GM18508 (cell line): ENCODE results near the gene PLIN5.
"Not testable (repeated sequence)": the region's sequence is repeated elsewhere in the genome, so short reads cannot be mapped to it uniquely, and the experiment has no call there.

Experiments used
- ATAC-seq: cut with Tn5 transposase; IDR thresholded peaks from one replicate; pipeline ENCODE4 v1.9.1; 2021; ENCODE audit warnings: moderate number of reproducible peaks; ENCODE audit not compliant: insufficient read depth, unreplicated experiment

Gene PLIN5

DNA sequence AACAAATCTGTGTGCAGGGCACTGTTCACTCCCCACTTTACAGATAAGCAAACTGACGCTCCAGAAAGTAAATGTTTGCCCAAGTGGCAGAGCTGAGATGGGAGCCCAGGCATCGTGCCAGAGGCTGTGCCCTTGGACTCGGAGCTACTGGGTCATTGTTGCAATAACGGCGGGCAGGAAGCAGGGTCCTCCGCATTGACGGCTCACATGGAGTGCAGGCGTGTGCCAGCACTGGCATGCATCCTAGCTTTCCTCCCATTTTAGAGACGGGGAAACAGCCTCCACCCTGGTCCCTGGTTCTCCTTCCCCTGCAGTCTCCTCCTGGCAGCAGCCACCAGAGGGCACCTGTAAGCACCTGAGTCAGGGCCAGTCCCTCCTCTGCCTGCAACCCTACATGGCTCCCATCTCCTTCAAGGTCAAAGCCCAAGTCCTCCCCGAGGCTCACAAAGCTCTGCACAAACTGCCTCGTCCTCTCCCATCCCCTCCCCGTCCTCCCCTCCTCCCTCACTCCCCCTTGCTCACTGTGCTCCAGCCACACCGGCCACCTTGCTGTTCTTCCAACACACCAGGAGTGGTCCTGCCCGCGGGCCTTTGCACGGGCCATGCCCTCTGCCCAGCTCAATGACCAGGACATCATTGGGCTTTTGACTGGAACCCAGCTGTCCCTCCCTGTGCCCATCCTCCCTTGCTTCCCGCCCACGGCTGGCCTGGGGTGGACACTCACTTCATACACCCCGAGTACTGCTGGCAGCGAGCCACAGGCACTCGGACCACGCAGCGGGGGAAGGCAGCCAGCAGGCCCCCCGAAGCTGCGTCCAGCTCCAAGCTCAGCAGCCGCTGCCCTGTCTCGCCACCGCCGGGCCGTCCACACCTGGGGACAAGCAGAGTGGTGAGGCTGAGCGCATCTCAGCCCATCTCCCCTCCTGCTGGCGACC, 12.5 kb upstream of the PLIN5 start:
- no peak for ATAC-seq

DNA sequence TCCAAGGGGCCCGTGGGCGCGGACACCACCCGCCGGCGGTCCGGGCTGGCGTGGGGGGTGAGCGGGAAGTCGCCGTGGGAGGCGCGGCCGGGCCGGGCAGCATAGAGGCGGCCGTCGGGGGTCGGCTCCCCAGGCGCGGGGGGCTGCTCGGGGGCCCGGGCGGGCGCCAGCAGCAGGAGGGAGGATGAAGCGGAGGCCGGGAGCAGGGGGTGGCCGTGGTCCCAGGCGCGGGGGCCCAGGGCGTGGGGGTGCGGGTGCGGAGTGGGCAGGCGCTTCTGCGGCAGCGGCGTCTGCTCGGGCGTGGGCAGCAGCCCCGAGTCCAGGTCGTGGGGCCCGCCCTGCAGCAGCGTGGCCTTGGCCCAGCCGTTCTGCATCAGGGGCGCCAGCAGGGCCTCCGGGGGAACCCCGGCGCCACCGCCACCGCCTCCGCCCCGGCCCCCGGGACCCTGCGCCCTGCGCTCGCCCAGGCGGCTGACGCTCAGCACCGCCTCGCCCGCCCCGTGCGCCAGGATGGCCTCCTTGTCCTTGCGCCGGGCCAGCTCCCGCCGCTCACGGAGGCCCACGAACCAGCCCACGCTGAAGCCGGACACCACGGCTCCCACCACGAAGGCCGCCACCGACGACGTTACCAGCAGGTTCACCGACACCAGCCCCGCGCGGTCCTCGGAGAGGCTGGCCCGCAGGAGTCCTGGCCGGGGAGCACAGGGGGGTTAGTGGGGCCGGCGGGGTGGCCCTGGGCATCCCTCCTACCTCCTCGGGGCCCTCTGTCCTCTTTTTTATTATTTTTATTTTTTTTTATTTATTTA, 9.0 kb upstream of the PLIN5 start:
- no peak for ATAC-seq

DNA sequence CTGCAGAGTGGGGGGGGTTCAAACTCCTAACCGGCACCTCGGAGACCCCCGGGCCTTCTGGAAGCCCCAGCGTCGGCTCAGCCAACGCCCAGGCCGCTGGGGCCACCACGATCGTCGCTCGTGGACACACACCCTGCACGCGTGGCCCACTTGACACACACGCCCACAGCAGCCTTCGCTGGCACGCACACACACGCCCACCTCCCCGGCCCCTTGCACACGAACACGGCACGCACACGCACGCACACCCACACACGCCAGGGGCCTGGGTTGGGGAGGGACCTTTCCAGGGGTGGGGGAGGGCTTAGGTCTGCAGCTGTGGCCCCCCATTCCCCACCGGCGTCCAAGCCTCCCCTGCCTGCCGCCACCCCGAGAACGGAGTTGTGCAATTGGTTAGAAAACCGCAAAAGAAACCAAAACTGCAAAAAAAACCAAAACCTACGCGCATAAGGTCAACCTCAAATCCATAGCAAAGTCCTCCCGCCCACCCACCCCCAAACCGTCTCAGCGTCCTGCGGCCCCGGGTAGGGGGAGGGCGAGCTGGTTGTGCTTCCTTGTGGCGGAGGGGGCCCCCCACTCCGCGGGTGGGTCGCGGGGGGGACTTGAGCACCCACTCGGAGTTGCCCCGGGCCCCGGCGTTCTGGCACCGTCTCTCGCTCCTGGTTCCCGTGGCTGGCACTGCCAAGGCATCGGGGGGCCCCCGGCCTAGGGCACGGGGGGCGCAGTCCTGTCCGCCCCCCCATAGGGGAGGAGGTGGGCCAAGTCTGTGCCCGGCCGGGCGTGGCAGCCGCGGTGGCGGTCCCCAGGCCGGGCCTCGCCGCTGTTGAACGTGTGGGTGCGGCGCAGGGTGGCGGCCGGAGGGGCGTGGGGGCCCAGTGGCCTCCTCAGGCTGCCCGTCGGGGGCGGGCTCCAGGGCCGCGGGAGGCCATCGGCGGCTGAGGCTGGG, 8.1 kb upstream of the PLIN5 start:
- no peak for ATAC-seq

DNA sequence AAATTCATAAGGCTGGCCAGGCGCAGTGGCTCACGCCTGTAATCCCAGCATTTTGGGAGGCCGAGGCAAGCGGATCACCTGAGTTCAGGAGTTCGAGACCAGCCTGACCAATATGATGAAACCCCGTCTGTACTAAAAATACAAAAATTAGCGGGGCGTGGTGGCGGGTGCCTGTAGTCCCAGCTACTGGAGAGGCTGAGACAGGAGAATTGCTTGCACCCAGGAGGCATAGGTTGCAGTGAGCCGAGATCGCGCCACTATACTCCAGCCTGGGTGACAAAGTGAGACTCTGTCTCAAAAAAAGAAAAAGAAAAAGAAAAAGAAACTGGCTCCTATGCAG, 6.8 kb upstream of the PLIN5 start:
- not testable (repeated sequence) for ATAC-seq

DNA sequence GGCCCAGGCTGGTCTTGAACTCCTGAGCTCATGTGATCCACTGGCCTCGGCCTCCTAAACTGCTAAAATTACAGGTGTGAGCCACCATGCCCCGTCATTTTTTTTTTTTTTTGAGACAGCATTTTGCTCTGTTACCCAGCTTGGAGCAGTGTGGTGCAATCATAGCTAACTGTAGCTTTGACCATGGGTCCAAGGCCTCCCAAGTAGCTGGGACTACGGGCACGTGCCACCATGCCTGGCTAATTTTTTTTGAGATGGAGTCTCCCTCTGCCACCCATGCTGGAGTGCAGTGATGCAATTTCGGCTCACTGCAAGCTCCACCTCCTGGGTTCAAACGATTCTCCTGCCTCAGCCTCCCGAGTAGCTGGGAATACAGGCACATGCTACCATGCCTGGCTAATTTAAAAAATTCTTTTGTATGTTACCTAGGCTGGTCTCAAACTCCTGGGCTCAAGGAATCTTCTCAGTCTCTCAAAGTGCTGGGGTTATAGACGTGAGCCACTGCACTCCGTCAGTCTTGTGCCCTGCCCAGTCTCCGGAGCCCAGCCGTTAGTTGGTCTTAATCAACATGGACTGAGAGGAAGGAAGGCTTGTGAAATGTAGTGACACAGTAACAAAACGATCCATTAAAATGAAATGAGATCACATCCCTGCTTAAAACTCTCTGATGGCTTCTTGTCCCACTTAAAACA, 6.2 kb upstream of the PLIN5 start:
- no peak for ATAC-seq

DNA sequence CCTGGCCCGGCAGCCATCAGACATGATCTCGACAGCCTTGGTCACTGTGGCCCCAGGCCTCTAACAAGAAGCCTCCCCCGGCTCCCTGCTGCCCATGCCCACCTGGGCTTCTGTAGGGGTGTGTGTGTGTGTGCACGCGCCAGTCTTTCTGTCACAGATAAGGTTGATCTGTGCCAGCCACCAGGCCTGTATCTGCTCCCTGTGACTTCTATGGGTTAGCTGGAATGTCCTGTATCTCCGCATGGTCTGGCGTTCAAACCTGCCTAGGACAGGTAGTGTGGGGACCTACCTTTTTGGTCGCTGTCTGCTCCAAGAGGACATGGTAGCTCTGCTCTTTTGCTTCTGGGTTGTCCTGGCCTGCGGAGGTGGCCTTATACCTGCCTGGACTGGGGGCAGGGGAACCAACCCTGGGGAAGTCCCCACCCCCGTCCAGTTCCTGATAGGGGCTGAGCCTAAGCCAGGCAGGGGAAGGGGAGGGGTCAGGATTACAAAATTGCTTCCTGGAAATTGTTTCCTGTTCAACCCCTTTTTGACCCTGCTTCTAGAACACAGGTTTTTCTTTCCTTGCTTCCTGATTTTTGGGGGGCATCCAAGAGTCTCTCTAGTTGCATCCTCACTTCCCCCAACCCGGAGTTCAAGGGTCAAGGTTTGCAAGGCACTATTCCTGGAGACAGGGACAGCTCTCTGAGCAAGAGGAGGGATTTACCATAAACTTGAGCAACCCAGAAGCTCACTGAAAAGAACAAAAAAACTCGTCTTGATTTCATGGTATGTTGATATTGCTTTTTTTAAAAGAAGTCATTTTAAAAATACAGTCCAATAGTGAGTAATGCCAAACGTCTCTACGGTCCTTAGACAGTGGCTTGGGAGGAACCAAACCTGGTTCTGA, 4.9 kb upstream of the PLIN5 start, which contains the start of gene LRG1:
LRG1 (minus strand) TSS at position 344 of the 889 bp plus-strand sequence; CDS start at position 321, 23 bp downstream.
- no peak for ATAC-seq

DNA sequence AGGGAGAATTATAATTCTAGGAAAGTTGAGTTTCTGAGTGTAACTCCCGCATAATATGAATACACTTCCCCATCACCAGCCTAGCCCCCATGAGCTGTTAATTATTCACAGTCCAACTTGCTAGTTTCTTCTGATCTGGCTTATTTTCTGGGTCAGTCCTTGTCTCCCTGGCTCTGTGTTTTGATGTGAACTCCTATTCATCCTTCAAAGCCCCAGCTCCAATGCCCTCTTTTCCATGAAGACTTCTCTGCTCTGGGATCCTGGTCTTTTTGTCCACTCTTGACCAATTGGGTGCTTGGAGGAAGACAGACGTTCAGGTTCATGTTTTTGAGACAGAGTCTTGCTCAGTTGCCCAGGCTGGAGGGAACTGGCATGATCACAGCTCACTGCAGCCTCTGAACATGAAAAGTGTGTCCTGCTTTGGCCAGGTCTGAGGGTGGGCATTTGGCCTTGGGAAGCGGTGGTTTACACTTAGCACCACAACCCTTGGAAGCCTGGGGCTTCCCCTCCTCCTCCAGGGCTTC, 4.2 kb upstream of the PLIN5 start:
- no peak for ATAC-seq

DNA sequence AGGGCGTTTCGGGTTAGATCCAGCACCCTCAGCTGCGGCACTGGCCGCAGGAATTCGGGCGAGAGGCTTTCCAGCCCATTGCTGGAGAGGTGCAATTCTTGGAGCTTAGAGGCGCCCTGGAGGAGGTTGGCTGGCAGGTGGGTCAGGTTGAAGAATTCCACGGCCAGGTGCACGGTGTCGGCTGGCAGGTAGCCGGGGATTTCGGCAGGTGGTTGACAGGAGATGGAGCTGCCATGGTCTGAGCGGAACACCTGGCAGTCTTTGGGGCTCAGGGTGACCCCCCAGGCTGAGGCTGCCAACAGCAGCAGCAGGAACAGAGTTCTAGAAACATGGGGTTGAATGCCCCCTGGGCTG, 3.6 kb upstream of the PLIN5 start:
- no peak for ATAC-seq

DNA sequence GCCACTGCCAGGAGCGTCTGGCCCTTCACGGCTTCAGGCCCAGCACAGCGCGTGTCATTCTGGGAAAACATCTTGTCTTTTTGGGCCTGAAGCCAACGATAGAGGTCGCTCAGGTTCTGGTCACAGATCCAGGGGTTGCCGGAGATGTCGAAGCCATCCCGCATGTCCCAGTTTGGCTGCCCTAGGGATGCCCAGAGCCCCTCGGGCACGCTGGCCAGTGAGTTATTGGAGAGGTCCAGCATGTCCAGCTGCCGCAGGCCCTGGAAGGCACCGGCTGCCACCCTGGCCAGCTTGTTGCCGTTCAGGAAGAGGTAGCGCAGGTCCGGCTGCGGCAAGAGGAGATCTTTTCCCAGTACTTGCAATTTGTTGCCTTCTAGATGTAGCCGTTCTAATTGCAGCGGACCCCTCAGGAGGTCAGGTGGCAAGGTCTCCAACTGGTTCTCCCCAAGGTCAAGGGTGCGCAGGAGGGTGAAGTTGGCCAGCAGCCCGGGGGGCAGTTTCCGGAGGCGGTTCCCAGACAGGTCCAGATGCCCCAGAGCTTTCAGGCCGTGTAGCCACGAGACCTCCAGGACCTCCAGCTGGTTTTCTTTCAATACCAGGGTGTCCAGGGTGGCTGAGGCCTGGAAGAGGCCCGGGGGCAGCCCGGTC, 3.1 kb upstream of the PLIN5 start:
- ATAC-seq = no peak

DNA sequence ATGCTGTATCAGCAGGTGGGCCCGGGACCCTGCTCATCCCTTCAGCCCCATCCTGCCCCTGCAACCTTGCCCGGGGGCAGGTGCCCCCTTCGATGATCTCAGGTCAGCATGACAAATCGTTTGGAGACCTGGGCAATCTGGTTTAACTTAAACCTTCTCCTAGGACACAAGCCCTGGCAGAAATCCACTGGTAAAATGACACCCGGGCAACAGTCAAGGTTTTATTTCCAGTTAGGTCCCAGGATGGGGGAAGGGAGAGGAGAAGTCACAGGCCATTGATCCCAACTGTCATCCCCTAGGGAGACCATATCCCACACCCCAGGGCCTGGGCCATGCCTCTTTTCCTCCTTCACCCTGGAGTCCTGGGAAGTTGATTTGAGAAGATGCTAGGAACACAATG, 1.8 kb upstream of the PLIN5 start:
- ATAC-seq = no peak

DNA sequence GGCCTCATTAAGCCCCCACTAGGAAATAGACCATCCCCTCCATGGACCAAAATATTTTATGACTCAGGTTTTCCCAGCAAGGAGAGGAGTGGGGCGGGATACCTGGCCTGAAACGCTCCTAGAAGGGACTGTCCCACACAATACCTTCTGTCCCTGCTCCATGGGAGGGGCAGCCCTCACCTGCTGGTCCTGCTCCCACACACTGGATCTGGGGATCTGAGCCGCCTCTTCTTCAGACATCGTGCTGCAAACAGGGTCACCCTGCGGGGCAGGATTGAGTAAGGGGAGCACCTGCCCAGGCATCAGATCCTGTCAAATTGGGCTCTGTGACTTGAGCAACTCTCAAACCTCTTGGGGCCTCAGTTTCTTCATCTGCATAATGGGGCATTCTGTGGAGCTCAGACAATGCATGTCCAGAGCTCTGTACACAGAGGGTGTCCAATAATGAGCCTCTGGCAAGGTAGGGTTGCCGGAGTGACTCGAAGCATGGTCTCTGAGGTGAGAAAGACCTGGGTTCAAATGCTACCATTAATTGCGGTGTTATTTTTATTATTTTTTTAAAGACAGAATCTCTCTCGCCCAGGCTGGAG, 1.1 kb downstream of the PLIN5 start:
- ATAC-seq = no peak

DNA sequence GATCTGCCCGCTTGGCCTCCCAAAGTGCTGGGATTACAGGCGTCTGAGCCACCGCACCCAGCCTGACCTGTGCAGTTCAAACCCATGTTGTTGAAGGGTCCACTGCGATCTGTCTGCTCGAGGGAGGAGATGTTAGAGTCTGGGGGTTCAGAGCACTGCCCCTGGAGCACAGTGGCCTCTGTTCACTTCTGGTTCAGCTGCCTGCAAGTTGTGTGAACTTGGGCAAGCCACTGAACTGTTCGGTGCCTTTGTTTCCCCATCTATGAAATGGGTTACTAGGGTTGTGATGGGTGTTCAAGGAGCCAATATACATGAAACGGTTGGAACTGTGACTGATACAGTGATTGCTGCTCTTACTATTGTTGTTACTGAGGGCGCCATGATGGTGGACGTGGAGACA, 1.7 kb downstream of the PLIN5 start:
- ATAC-seq = no peak

DNA sequence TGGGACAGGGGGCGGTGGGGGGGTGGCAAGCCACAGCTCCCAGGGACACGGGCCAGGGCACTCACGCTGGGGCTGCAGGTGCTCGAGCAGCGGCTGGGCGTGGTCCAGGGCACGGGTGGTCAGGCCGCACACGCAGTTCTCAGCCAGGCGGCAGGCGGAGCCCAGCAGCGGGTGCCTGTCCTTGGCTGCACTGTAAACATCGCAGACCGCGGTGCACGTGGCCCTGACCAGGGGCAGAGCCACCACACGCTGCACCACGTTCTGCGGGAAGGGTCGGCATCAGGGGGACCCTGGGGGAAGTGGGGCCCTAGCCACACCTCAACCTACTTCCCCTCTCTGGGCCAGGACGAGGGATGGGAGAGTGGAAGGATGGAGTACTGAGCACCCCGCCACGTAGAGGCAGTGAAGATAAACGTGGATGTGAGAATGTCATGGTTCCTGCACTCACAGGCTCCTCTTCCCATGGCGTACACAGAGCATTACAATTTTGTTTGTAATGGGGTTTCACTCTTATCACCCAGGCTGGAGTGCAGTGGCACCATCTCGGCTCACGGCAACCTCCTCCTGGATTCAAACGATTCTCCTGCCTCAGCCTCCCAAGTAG, 3.4 kb downstream of the PLIN5 start:
- ATAC-seq = no peak

DNA sequence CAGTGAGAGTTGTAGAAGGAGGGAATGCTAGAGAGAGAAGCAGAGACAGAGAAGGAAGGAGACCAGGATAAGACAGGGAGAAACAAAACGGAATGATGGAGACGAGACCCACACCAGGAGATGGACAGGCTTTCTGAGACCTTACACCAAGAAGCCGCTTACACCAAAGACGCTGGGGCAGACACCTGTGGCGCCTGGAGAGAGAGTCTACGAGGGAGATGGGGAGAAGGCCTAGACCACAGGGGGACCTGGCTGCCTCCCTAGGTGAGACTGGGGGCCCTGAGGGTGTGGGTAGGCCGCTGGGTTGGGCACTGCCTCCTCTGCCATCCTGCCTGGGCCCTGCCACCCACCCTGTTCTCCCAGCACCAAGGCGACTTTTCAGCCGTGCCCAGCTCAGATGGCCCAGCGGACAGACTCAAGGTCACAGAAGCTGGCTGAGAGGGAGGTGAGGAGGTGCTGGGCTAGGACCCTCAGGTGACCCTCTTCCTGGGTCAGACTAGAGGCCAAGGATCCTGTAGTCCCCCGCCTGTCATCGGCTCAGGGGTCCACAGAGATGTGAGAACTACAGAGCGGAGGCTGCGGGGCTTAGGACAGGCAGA, 5.0 kb downstream of the PLIN5 start:
- no peak for ATAC-seq

DNA sequence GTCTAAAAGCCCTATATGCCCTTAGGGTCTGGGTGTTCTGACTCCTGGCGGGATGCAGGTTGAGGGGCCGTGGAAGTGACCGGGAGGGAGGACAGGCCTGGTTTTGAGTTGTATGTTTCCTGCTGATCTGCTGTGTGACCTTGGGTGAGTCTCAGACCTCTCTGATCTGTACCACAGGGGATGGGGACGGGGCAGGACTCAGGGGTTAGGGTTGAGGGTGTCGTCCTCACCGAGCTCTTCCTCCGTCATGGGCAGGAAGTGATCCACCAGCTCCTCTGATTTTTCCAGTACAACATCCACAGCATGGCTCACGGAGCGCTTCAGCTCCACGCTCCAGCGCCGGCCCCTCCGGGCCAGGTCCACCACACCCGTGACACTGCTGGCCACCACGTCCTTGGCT, 6.2 kb downstream of the PLIN5 start:
- no peak for ATAC-seq

DNA sequence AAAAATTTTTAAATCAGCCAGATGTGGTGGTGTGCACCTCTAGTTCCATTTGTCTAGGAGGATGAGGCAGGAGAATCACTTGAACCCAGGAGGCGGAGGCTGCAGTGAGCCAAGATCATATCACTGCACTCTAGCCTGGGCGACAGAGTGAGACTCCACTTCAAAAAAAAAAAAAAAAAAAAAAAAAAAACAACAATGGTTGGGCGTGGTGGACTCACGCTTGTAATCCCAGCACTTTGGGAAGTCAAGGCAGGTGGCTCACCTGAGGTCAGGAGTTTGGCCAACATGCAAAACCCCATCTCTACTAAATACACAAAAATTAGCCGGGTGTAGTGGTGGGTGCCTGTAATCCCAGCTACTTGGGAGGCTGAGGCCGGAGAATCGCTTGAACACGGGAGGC, 7.6 kb downstream of the PLIN5 start:
- ATAC-seq = not testable (repeated sequence)

DNA sequence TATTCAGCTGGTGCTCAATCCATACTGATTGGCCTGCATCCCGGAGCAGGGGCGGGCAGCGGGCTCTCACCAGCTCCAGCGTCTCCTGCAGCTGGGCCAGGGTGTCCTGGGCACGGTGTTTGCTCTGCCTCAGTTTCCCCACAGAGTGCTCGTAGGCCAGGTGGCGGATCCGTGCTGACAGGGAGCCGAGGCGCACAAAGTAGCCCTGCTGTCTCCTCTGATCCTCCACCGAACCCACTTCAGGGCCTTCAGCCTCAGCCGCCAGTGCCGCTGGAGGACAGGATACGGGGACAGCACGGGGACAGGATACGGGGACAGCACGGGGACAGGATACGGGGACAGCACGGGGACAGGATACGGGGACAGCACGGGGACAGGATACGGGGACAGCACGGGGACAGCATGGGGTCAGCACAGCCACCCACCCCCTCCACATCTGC, 9.4 kb downstream of the PLIN5 start:
- ATAC-seq = no peak
